ENCODE results near the gene RPS6KB1. TPM values are rescaled to one million over a fixed set of nuclear protein-coding genes. Genes with fewer than 3 reads are reported as not detected.

RPS6KB1 gene
- total RNA-seq: 15.8 and 22.3 TPM in 2 replicates

GRCh38 chr17:59892924-59893675 lies at the start of gene RPS6KB1, which contains the start of gene TUBD1:
TSS of gene RPS6KB1 (plus strand) at chr17:59893121. CDS start at chr17:59893185, 64 bp downstream.
TSS of gene TUBD1 (minus strand) at chr17:59892943. CDS start at chr17:59891002, 1,941 bp downstream.

DNA sequence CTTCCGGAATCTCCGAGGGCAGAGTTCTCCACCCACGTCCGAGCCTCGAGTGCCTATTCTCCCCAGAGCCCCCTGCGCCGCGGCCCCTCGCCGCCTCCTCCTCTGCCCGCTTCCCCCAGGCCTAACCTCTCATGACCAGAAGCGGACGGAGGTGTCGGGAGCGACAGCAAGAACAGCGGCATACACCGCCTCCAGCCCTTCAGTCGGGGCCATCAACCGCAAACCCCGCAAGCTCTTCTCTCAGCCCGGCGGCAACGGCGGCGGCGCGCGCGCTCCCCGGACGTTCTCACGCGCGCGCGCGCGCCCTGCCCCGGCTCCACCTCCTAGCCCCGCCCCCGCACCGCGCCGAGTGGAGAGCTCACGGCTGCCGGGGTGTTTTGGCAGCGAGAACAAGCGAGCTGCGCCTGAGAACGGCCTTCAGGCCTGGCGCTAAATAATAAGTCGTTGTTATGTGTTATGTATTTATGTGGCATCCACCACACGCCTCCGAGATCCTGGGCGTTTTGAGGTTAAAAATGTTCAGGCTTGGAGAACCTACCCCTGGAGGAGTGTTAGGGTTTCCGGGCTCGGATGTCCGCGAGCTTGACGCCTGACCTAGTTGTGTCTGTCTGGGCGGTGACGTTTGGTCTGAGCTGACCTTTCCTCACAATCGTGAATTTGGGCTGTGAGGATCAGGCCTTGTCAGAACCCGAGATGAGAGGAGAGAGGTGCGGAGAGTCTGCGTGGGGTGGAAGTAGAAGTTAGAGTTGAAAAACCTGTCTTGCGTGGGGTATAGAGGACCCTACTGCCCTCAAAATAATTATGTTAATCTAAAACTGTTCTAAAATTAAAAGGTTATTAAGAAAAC lies 71.8 kb downstream of the RPS6KB1 start, which contains the start of gene RNFT1:
RNFT1 (minus strand) TSS at position 259 of the 847 bp plus-strand sequence; CDS start at position 182, 77 bp downstream.

Small RNAs within 50 kb of the gene (small RNA-seq; reads per million reads assigned to genes)
- gene RNU6-450P (not detected), gene RPS29P21 (not detected)

Other genes starting within 250 kb of the RPS6KB1 start
- 15.8 and 22.8 TPM in 2 replicates for gene PTRH2, start 185.7 kb upstream of the RPS6KB1 start, total RNA-seq
- 137 and 177 TPM in 2 replicates for gene VMP1, start 185.5 kb upstream of the RPS6KB1 start, total RNA-seq
- gene TUBD1, start 178 bp upstream of the RPS6KB1 start, total RNA-seq: 2.6 and 3.9 TPM in 2 replicates
- gene RNFT1, start 71.6 kb downstream of the RPS6KB1 start, total RNA-seq: 10.3 and 14.7 TPM in 2 replicates
- 15.4 and 21.9 TPM in 2 replicates for gene HEATR6, start 185.8 kb downstream of the RPS6KB1 start, total RNA-seq

Measured in subcutaneous preadipocyte (primary cell).